Muscle of back (tissue), 11 donors: ENCODE data around the gene ZSCAN26. TPM values are rescaled to one million over a fixed set of nuclear protein-coding genes. Genes with fewer than 3 reads are reported as not detected.
"Not testable (repeated sequence)": the region's sequence is repeated elsewhere in the genome, so short reads cannot be mapped to it uniquely, and the experiment has no call there.

Experiments used
- DNase-seq, 3 donors: peaks; one replicate each; pipeline versions ENCODE4 v3.0.0 to v3.0.0-alpha.2; 2013
- polyA plus RNA-seq, 10 donors: library from polyadenylated mRNA; unstranded; fragments of 120-200 nt; gene quantifications; one replicate each; pipeline ENCODE4 v1.2.1, GENCODE V29; 2013; ENCODE audit not compliant: insufficient read length in 10 of 10

ZSCAN26 gene
- polyA plus RNA-seq, 10 donors = 16.6 to 25.7 (median 20.8) TPM

- no peak for DNase-seq
Measured at GRCh38 chr6:28311139-28311823, 44.3 kb downstream of the ZSCAN26 start.

GRCh38 chr6:28312939-28313338, 46.0 kb downstream of the ZSCAN26 start:
- no peak for DNase-seq

- DNase-seq = no peak
Measured at GRCh38 chr6:28315628-28316027, 48.7 kb downstream of the ZSCAN26 start.

GRCh38 chr6:28317866-28318265, 50.9 kb downstream of the ZSCAN26 start:
- DNase-seq = not testable (repeated sequence)

GRCh38 chr6:28322661-28323060, 55.7 kb downstream of the ZSCAN26 start:
- DNase-seq = no peak

GRCh38 chr6:28323813-28324424, 57.0 kb downstream of the ZSCAN26 start:
- no peak for DNase-seq

GRCh38 chr6:28326371-28326948, 59.5 kb downstream of the ZSCAN26 start:
- DNase-seq = no peak

Other genes starting within 250 kb of the ZSCAN26 start
- gene ZNF165, start 186.6 kb upstream of the ZSCAN26 start, polyA plus RNA-seq = 1 to 10 TPM in 1 of 10 donors, under 1 TPM in 9; 0.29 to 1.1 (median 0.45) TPM
- 1 to 10 TPM; 3.1 to 5.1 (median 4.1) TPM for gene ZSCAN16, start 142.5 kb upstream of the ZSCAN26 start, polyA plus RNA-seq
- gene ZKSCAN8, start 125.3 kb upstream of the ZSCAN26 start, polyA plus RNA-seq = 10 to 100 TPM; 16.7 to 29.7 (median 22.2) TPM
- 10 to 100 TPM; 16.7 to 29.1 (median 24.3) TPM for gene ZSCAN9, start 41.9 kb upstream of the ZSCAN26 start, polyA plus RNA-seq
- 1 to 10 TPM; 4.2 to 6.6 (median 5.5) TPM for gene ZKSCAN4, start 14.9 kb upstream of the ZSCAN26 start, polyA plus RNA-seq
- gene NKAPL, start 7.8 kb upstream of the ZSCAN26 start, polyA plus RNA-seq = 1 to 10 TPM in 8 of 10 donors, under 1 TPM in 2; 0.85 to 1.9 (median 1.4) TPM
- gene PGBD1, start 14.4 kb downstream of the ZSCAN26 start, polyA plus RNA-seq = 1 to 10 TPM; 5.2 to 9.1 (median 6.8) TPM
- 10 to 100 TPM in 1 of 10 donors, 1 to 10 TPM in 9; 6.0 to 11.2 (median 8.6) TPM for gene ZSCAN31, start 69.0 kb downstream of the ZSCAN26 start, polyA plus RNA-seq
- gene ZKSCAN3, start 82.8 kb downstream of the ZSCAN26 start, polyA plus RNA-seq = 1 to 10 TPM; 4.4 to 7.4 (median 6.2) TPM
- 1 to 10 TPM; 4.2 to 7.4 (median 6.2) TPM for gene ZSCAN12, start 132.6 kb downstream of the ZSCAN26 start, polyA plus RNA-seq
- gene ZSCAN23, start 176.3 kb downstream of the ZSCAN26 start, polyA plus RNA-seq = 1 to 10 TPM; 2.5 to 9.7 (median 5.1) TPM
- under 1 TPM in 1 of 10 donors, not detected in 9; 0.08 TPM for gene GPX6, start 248.7 kb downstream of the ZSCAN26 start, polyA plus RNA-seq